IMR-90 (cell line): ENCODE measurements around the gene CFAP97D2. TPM values are rescaled to one million over a fixed set of nuclear protein-coding genes. Genes with fewer than 3 reads are reported as not detected.

Experiments
- ATAC-seq: fragments of 200-7000 bp; cut with Tn5 transposase; 2 replicates; pipeline ENCODE4 v1.9.1; 2020; ENCODE audit warnings: low read depth, mild to moderate bottlenecking, moderate library complexity
- BruUV-seq: library from RNA; stranded (reverse); fragments of 400-500 nt; replicated peaks from 2 replicates; lab custom pipeline; 2021; lab: Mats Ljungman, UMichigan
- CTCF ChIA-PET: fragments of 300-600 bp; formaldehyde crosslinking; extraction: SDS; loops from one replicate; lab custom pipeline; 2021; ENCODE audit warnings: antibody characterized with exemption; lab: Yijun Ruan, JAX
- POLR2A ChIA-PET: fragments of 300-600 bp; sonication (Branson Sonifier 250); formaldehyde crosslinking; loops from one replicate; lab custom pipeline; 2022; ENCODE audit warnings: antibody characterized with exemption; ENCODE audit not compliant: unreplicated experiment; lab: Charles Lee
- DNase-seq: peaks from one replicate; pipeline ENCODE4 v3.0.0; 2013
- H2AFZ ChIP-seq: replicated peaks from 2 replicates; pipeline ENCODE3; 2013; ENCODE audit warnings: low read length, mild to moderate bottlenecking; ENCODE audit not compliant: poor library complexity
- H2AK5ac ChIP-seq: 2 replicates; pipeline ENCODE4 v1.6.1; 2013; ENCODE audit warnings: low read depth, low read length, inconsistent platforms
- H2AK9ac ChIP-seq: replicated peaks from 2 replicates; pipeline ENCODE3; 2013; ENCODE audit warnings: mild to moderate bottlenecking, low read depth, low read length, moderate library complexity; ENCODE audit not compliant: poor library complexity
- H2BK120ac ChIP-seq: 2 replicates; pipeline ENCODE4 v1.6.1; 2013; ENCODE audit warnings: low read depth, low read length, inconsistent platforms
- H2BK15ac ChIP-seq: 3 replicates; pipeline ENCODE4 v1.6.1; 2013; ENCODE audit warnings: low read depth, low read length, inconsistent platforms
- H2BK20ac ChIP-seq: 2 replicates; pipeline ENCODE4 v1.6.1; 2013; ENCODE audit warnings: low read depth, mild to moderate bottlenecking, inconsistent platforms, low read length, moderate library complexity
- H2BK5ac ChIP-seq: 2 replicates; pipeline ENCODE4 v1.6.1; 2013; ENCODE audit warnings: mild to moderate bottlenecking, low read depth, low read length, inconsistent platforms; ENCODE audit not compliant: poor library complexity, severe bottlenecking
- H3K14ac ChIP-seq: replicated peaks from 2 replicates; pipeline ENCODE4 v1.6.1; 2013; ENCODE audit warnings: low read depth, low read length, inconsistent platforms
- H3K18ac ChIP-seq: 2 replicates; pipeline ENCODE4 v1.6.1; 2013; ENCODE audit warnings: low read depth, low read length, control low read depth
- H3K23ac ChIP-seq: 2 replicates; pipeline ENCODE4 v1.6.1; 2013; ENCODE audit warnings: low read depth, low read length, inconsistent platforms
- H3K27ac ChIP-seq: 2 replicates; pipeline ENCODE4 v1.5.1; 2013; ENCODE audit warnings: mild to moderate bottlenecking, control low read depth, low read length; ENCODE audit not compliant: insufficient read depth
- H3K27me3 ChIP-seq: 2 replicates; pipeline ENCODE4 v1.6.1; 2013; ENCODE audit warnings: low read length; ENCODE audit not compliant: control insufficient read depth, insufficient read depth
- H3K36me3 ChIP-seq: 2 replicates; pipeline ENCODE4 v1.6.1; 2013; ENCODE audit warnings: low read length, mixed read lengths; ENCODE audit not compliant: control insufficient read depth, insufficient read depth
- H3K4ac ChIP-seq: 2 replicates; pipeline ENCODE4 v1.6.1; 2013; ENCODE audit warnings: low read depth, low read length, inconsistent platforms
- H3K4me1 ChIP-seq: 2 replicates; pipeline ENCODE4 v1.6.1; 2013; ENCODE audit warnings: low read length, mixed read lengths; ENCODE audit not compliant: control insufficient read depth, insufficient read depth
- H3K4me2 ChIP-seq: 2 replicates; pipeline ENCODE4 v1.6.1; 2013; ENCODE audit warnings: low read depth, mild to moderate bottlenecking, control low read depth, low read length, moderate library complexity
- H3K4me3 ChIP-seq: 2 replicates; pipeline ENCODE4 v1.5.1; 2013; ENCODE audit warnings: low read depth, mild to moderate bottlenecking, control low read depth, low read length, moderate library complexity; ENCODE audit not compliant: insufficient read depth
- H3K56ac ChIP-seq: 2 replicates; pipeline ENCODE4 v1.6.1; 2013; ENCODE audit warnings: low read length, inconsistent platforms; ENCODE audit not compliant: insufficient read depth; ENCODE audit errors: extremely low read depth
- H3K79me1 ChIP-seq, 2 experiments: 2 replicates each; pipeline ENCODE4 v1.6.1; 2013; ENCODE audit warnings: low read length in 2 of 2, inconsistent platforms in 1 of 2, low read depth in 1 of 2
- H3K9ac ChIP-seq: 2 replicates; pipeline ENCODE4 v1.6.1; 2013; ENCODE audit warnings: low read depth, low read length, control low read depth
- H3K9me1 ChIP-seq: 2 replicates; pipeline ENCODE4 v1.6.1; 2013; ENCODE audit warnings: low read length, inconsistent platforms; ENCODE audit not compliant: insufficient read depth
- H3K9me3 ChIP-seq: 2 replicates; pipeline ENCODE4 v1.6.1; 2013; ENCODE audit warnings: low read length; ENCODE audit not compliant: control insufficient read depth, insufficient read depth
- H4K20me1 ChIP-seq: 2 replicates; pipeline ENCODE4 v1.6.1; 2013; ENCODE audit warnings: low read length, inconsistent platforms; ENCODE audit not compliant: insufficient read depth
- H4K5ac ChIP-seq: 2 replicates; pipeline ENCODE4 v1.6.1; 2013; ENCODE audit warnings: mild to moderate bottlenecking, low read depth, low read length, control low read depth
- H4K8ac ChIP-seq, 2 experiments: 2 replicates each; pipeline ENCODE4 v1.6.1; 2013; ENCODE audit warnings: low read depth in 2 of 2, low read length in 2 of 2, control low read depth in 1 of 2, inconsistent platforms in 1 of 2
- H4K91ac ChIP-seq: 2 replicates; pipeline ENCODE4 v1.6.1; 2013; ENCODE audit warnings: low read depth, low read length, inconsistent platforms; ENCODE audit not compliant: insufficient read depth
- FOS ChIP-seq: fragments of 150-350 bp; IDR thresholded peaks from 2 replicates; pipeline ENCODE4 v1.6.1; 2016; ENCODE audit warnings: low read depth, low read length
- MXI1 ChIP-seq: IDR thresholded peaks from 2 replicates; pipeline ENCODE4 v1.6.1; 2012; ENCODE audit warnings: low read depth, mild to moderate bottlenecking, low read length, moderate library complexity, borderline replicate concordance
- NFE2L2 ChIP-seq: fragments of 150-350 bp; IDR thresholded peaks from 2 replicates; pipeline ENCODE4 v1.6.1; 2016; ENCODE audit warnings: low read depth, mild to moderate bottlenecking, low read length
- RCOR1 ChIP-seq: IDR thresholded peaks from 2 replicates; pipeline ENCODE4 v1.6.1; 2012; ENCODE audit warnings: mild to moderate bottlenecking, low read length, improper control_type of control experiment; ENCODE audit not compliant: insufficient replicate concordance
- RFX5 ChIP-seq: IDR thresholded peaks from 2 replicates; pipeline ENCODE4 v1.8.0; 2012; ENCODE audit warnings: low read depth, mild to moderate bottlenecking, low read length, moderate library complexity
- SMC3 ChIP-seq: fragments of 150-350 bp; IDR thresholded peaks from 2 replicates; pipeline ENCODE4 v1.6.1; 2016; ENCODE audit warnings: low read depth, mild to moderate bottlenecking, antibody characterized with exemption, low read length, moderate library complexity
- WGBS, 2 experiments: methylation state at CpG; one replicate each; pipeline versions ENCODE4 v1.1.5 to v1.1.7; 2013; ENCODE audit warnings: missing lambda C conversion rate in 2 of 2; ENCODE audit not compliant: insufficient read length in 1 of 2; ENCODE audit errors: extremely low coverage in 2 of 2; 5-methylcytosine and 5-hydroxymethylcytosine counted together
- dilution Hi-C: fragments of 300-500 bp; cut with HindIII; formaldehyde crosslinking; loops from one replicate; pipeline ENCODE4 v1.14.3; 2018; ENCODE audit warnings: low sequenced_read_pairs; ENCODE audit not compliant: unreplicated experiment
- in situ Hi-C: fragments of 300-500 bp; cut with MboI; formaldehyde crosslinking; loops from 3 replicates; pipeline ENCODE4 v1.14.3; 2019; ENCODE audit warnings: low sequenced_read_pairs, inconsistent platforms, mixed read lengths
- intact Hi-C: fragments of 100-400 bp; cut with micrococcal nuclease; formaldehyde crosslinking; loops from 2 replicates; pipeline ENCODE4 v1.10.0; 2022
- polyA plus RNA-seq, 3 experiments: library from polyadenylated mRNA; depleted of rRNA; stranded (reverse); fragments of >200 nt; gene quantifications; 2 replicates each; pipeline ENCODE4 v1.2.3, GENCODE V29; 2012; ENCODE audit warnings: low replicate concordance in 1 of 3
- total RNA-seq: library from RNA; depleted of rRNA; stranded (reverse); fragments of >200 nt; gene quantifications from 2 replicates; pipeline ENCODE4 v1.2.3, GENCODE V29; 2012

CFAP97D2 gene
- total and polyA plus RNA-seq, 2 of the 4 experiments (the other 2 are of a cell fraction): not detected

GRCh38 chr13:114147803-114148520 is 31.1 kb upstream of the CFAP97D2 start:
- H2AK9ac ChIP-seq: no peak overlapping the region
- DNase-seq: no peak
- no peak overlapping the region for H3K14ac ChIP-seq
- TF ChIP-seq FOS (no peak), MXI1 (no peak), RCOR1 (no peak), SMC3 (no peak), RFX5 (no peak), NFE2L2 (no peak)
- H3K4me3 ChIP-seq: no peak overlapping the region
- no peak overlapping the region for H4K5ac ChIP-seq
- no peak overlapping the region for H4K91ac ChIP-seq
- no peak overlapping the region for H3K18ac ChIP-seq
- no TSS peak for BruUV-seq
- H2BK20ac ChIP-seq: no peak overlapping the region
- H3K79me1 ChIP-seq: no peaks in the 10 kb centered on the region
- peaks cover 28% of the 10 kb centered on the region; the same call in 1 of the 2 replicates for H3K27me3 ChIP-seq
- intact Hi-C loops: no loop called here
- H3K9me3 ChIP-seq: no peaks in the 10 kb centered on the region
- dilution Hi-C loops: no loop called here
- H3K23ac ChIP-seq: no peak overlapping the region
- no peak overlapping the region for H2AFZ ChIP-seq
- no peak overlapping the region for H3K4ac ChIP-seq
- in situ Hi-C loops: no loop called here
- CTCF ChIA-PET: no interaction called here
- 0 out of 2 replicates have a peak, but pooled peaks cover 3% of the 10 kb centered on the region for H3K9me1 ChIP-seq
- no peaks in the 10 kb centered on the region; the same call in 1 of the 2 replicates for H4K20me1 ChIP-seq
- H2BK120ac ChIP-seq: no peak overlapping the region
- no peak overlapping the region for H4K8ac ChIP-seq
- no peak overlapping the region for H3K4me2 ChIP-seq
- peaks cover 3% of the 10 kb centered on the region for H3K4me1 ChIP-seq
- H3K27ac ChIP-seq: no peak overlapping the region
- H3K56ac ChIP-seq: no peak overlapping the region
- ATAC-seq: no peak
- no peak overlapping the region for H2BK5ac ChIP-seq
- POLR2A ChIA-PET: interaction anchor here (0.5 kb wide), 1 partner anchor 563 kb away, joined by 4 read pairs; no protein-coding TSS in a partner anchor
- no peak overlapping the region for H2BK15ac ChIP-seq
- 92% methylated on average over 5 of the region's 22 CpGs; no CpG with 5 or more reads in 1 of the 2 experiments for WGBS, 2 experiments
- no peak overlapping the region for H3K9ac ChIP-seq
- no peaks in the 10 kb centered on the region for H3K36me3 ChIP-seq
- H2AK5ac ChIP-seq: no peak overlapping the region
